Measurements from ENCODE around the gene DMBT1. TPM values are rescaled to one million over a fixed set of nuclear protein-coding genes. Genes with fewer than 3 reads are reported as not detected.

Gene DMBT1
- total RNA-seq, 1 experiment from 2014 or later = 2.2 TPM

DNA sequence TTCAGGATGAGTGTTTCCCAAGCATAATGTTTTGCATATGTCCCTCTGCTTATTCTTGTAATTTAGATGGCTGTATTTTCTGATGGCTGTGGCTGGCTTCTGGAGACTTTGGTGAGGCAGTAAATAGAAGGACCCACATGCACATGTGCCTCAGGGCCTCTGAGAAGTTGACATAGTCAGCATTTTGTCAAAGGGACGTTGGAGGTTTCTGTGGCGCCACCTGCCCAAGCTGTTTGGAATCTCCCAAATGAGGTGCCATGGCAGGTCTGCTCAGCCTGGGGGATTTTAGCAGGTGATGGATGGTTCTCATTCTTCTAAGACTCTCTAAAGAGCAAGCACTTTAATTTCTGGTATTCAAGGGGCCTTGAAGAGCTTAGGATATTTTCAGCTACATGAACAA lies 109.3 kb downstream of the DMBT1 start:
- DNase-seq (ENCODE audit: low read depth) = no peak

DNA sequence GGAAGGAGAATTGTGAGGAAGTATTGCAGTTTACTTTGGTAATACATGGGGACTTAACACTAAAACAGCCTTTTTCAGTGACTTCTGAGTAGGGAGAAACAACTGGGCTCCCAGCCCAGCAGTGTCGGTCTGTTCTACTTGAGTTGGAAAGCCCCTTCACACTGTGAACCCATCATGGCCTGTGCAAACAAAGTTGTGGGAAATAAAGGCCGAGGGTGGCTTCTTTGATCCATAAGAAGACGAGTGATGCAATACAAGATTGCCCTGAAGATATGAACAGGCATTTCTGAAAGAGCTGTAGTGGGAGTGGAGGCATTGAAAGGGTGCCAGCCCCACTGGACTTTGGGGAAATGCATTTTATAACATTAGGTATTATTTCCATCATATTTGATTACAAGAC lies 110.8 kb downstream of the DMBT1 start:
- no peak for DNase-seq (ENCODE audit: low read depth)

DNA sequence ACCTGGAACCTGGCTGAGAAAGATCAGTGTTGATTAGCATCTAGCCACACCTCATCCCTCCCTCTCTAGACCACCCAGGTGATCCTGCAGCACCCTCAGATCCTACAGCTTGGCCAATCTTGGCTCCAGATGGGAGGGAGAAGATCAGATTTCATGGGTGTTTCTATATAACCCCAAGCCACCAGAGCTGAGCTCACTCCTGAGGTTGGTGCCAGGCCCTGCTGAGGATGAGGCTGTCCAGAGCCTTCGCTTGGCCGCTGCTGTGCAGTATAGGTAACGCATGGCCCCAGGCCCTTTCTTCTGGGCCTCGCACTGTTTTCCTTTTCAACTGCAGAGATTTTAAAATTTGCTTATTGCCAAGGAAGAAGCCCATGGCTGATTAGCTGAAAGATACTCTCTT lies 112.1 kb downstream of the DMBT1 start:
- DNase-seq (ENCODE audit: low read depth) = no peak

DNA sequence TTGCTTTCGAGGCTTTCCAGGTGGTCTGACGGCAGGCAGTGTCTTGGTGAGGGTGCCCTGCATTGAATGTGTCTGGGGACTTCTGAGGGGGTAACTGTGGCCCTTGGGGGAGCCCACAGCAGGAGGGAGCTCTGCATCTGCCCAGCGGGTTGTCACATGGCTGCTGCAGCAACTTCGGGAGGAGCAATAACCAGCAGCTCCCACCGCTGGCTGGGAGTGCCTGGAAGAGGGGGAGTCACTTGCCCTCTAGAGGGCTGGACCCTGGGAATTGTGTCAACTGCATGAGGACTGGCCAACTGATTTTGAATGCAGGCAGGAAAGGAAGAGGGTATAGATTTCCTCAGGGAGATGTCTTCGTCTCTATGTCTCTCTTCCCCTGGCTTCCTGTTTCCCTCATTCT lies 112.7 kb downstream of the DMBT1 start:
- DNase-seq (ENCODE audit: low read depth) = no peak

DNA sequence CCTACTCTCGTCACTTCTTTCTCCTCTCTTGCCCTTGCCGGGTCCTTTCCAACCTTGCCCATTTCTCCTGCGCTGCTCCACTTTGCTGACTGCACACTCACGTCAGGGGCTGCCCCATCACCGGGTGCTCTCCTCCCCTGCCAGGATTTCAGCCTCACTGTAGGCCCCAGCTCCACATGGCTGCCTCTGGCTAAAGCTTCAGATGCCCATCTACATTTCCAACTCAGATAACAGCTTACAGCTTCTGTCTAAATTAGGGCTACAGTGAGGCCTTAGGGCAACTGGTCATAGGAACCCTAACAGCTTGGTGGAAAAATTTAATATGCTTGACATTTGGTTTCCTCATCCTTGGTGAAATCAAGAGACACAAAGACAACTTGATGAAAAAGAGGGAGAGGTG lies 113.2 kb downstream of the DMBT1 start:
- DNase-seq (ENCODE audit: low read depth) = no peak

DNA sequence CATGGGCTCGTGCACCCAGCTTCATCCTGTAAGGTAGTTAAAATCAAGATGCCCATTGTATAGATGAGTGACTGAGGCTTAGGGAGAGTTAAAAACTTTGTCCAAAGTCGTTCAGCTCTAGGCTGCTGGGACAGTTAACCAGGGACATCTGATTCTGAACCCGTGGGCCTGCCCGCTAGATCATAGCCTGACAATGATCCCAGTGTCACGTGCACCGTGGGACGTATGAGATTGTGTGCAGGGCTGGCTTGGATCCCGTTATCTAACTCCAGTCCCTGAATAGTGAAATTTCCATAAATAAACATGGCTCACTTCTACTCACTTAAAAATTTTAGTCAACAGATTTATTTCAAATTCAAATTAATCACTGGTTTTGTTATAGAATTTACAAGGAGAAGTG lies 114.2 kb downstream of the DMBT1 start:
- DNase-seq (ENCODE audit: low read depth) = no peak

DNA sequence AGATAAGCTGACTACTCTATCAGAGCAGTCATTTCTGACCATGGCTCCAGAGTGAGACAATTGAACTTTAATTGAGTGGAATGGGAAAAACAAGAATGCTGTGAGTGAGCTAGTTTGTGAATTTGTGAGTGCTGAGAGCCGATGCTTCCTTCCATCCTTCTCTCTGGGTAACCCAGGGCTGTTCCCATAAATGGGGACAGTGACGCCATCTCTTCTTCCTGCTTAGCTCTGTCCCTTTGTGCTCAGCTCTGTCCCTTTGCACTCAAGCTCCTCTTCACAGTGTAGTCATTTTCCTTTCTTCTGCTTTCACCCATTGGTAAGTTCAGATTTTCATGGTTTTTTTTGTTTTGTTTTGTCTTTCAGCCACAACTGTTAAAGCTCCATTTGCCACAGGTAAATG lies 114.7 kb downstream of the DMBT1 start:
- no peak for DNase-seq (ENCODE audit: low read depth)

DNA sequence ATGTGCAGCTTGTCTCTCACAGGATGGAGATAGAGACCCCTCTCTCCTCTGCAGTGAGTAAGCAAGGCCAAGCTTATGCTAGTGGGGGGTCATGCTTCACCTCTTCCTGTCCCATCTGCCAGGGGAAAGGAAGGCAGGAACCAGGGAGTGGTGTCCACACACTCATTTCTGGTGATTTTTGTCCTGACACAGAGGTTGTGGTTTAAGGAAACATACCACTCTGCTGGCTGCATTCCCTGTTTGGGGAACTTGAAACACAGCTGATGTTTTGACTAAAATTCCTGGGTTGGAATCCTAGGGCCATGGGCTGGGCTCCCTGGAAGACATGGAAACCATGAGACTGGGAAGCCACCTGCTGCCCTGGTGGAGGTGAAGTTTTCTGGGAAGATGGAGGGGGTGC lies 117.7 kb downstream of the DMBT1 start:
- peak; percentile 53 for DNase-seq (ENCODE audit: low read depth)

DNA sequence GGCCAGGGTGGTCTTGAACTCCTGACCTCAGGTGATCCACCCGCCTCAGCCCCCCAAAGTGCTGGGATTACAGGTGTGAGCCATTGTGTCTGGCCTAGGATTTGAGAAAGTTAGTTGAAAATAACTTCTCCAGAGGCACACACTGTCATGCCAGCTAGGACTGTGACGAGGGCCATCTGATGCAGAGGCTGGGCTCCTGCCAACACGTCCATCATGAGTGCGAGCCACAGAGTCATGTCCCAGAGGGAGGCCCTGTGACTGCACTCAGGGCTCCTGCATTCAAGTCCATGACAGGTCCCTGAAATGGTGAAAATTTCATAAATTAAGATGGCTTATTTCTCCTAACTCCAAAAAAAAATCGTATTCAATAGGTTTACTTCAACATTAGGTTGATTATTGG lies 122.0 kb downstream of the DMBT1 start:
- DNase-seq (ENCODE audit: low read depth) = no peak

DNA sequence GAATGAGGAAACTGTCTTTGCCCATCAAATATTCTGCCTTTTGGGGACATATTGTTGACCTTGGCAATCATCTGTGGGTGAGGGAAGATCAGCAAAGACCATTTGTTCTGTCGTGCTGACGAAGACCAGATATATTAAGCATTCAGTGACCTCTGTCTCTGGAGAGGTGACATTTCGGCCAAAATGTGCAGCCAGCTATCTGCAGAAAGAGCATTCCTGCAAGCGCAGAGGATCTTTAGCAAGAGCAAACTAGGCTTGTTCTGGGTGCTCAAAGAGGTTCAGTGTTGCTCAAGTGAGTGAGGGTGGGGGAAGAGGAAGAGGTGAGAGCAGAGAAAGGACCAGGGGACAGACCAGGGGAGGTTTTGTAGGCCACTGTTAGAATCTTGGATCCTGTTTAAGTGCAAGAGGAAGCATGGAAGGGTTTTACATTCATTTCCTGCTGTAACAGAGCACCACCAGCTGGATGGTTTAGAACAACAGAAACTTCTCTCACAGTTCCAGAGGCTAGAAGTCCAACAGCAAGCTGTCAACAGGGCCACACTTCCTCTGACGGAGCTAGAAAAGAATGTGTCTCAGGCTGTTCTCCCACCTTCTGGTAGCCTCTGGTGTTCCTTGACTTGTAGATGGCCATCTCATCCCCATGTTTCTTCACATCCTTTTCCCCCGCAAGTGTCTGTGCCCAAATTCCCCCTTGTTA lies 127.9 kb downstream of the DMBT1 start:
- peak; percentile 84 for DNase-seq (ENCODE audit: low read depth)

DNA sequence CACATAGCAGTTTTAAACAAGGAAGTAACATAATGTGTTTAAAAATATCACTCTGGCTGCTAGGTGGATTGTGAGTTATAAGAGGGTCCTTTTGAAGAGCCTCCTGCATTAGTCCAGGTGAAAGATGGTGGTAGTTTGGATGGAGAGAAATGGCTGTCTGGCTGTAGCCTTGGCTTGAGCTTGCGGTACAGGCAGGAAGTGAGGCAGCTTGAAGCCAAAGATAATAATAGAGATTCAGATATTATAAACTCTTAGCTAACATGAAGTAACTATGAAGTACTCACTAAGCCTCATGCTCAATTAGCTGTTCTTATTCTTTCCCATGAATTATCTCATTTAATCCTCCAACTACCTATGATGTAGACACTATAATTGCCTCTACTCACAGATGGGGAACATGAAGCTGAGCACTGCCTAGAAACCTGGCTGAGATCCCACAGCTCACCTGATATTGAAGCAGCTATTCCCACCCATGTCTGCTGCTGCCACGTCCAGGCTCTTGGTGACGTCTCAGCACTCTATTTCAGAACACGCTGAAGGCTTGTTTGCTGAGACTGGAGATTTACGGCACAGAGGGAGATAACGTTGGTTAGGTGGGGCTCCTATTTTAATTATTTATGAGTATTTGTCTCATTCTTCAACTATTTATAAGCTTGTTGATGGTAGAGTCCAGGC lies 128.7 kb downstream of the DMBT1 start:
- peak; percentile 15 for DNase-seq (ENCODE audit: low read depth)

DNA sequence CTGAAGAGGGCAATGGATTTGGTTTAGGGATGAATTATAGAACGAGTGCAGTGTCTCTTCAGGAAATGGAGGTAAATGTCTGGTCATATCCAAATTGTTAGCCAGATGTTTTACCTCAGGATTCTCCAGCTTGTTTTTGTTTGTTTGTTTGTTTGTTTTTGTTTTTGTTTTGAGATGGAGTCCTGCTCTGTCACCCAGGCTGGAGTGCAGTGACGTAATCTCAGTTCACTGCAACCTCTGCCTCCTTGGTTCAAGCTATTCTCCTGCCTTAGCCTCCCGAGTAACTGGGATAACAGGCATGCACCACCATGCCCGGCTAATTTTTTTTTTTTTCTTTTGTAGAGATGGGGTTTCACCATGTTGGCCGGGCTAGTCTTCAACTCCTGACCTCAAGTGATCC lies 132.2 kb downstream of the DMBT1 start:
- no peak for DNase-seq (ENCODE audit: low read depth)

Other genes starting within 250 kb of the DMBT1 start
- gene PLEKHA1, start 186.0 kb upstream of the DMBT1 start, total RNA-seq (2014; rRNA removed; shearing (Covaris generic)) = 3.6 and 8.2 TPM in 2 replicates
- gene ARMS2, start 106.1 kb upstream of the DMBT1 start, total RNA-seq (2014; rRNA removed; shearing (Covaris generic)) = not detected in 2 replicates
- gene HTRA1, start 99.2 kb upstream of the DMBT1 start, total RNA-seq (2014; rRNA removed; shearing (Covaris generic)) = 39.4 and 41.7 TPM in 2 replicates
- not detected in 2 replicates for gene C10orf120, start 139.1 kb downstream of the DMBT1 start, total RNA-seq (2014; rRNA removed; shearing (Covaris generic))